Chondrocyte (in vitro differentiated cells): ENCODE results near the gene ITPRID1. TPM values are rescaled to one million over a fixed set of nuclear protein-coding genes. Genes with fewer than 3 reads are reported as not detected.

Experiments
- DNase-seq: peaks from one replicate; pipeline ENCODE4 v3.0.0; 2021; ENCODE audit warnings: mixed read lengths, low spot score
- H3K27ac Mint-ChIP-seq: one replicate; pipeline ENCODE4 v1.8.0; 2021; ENCODE audit warnings: mild to moderate bottlenecking, moderate library complexity, mixed read lengths; ENCODE audit not compliant: unreplicated experiment
- H3K27me3 Mint-ChIP-seq: 2 replicates; pipeline ENCODE4 v1.8.0; 2021; ENCODE audit warnings: low read depth, mixed read lengths
- H3K36me3 Mint-ChIP-seq: 2 replicates; pipeline ENCODE4 v1.8.0; 2021; ENCODE audit warnings: low read depth, mixed read lengths
- H3K4me1 Mint-ChIP-seq: 2 replicates; pipeline ENCODE4 v1.8.0; 2021; ENCODE audit warnings: low read depth, mild to moderate bottlenecking, mixed read lengths
- H3K4me3 Mint-ChIP-seq: one replicate; pipeline ENCODE4 v1.8.0; 2021; ENCODE audit warnings: mild to moderate bottlenecking, moderate library complexity, mixed read lengths; ENCODE audit not compliant: unreplicated experiment
- H3K9me3 Mint-ChIP-seq: 2 replicates; pipeline ENCODE4 v1.8.0; 2021; ENCODE audit warnings: low read depth, mixed read lengths
- total RNA-seq: library from RNA; stranded (reverse); gene quantifications from 3 replicates; pipeline ENCODE4 v1.2.1, GENCODE V29; 2021
- TF ChIP-seq, protein P1 (sequence below): fragments of 200-600 bp; sonication (generic); IDR thresholded peaks from 2 replicates; pipeline ENCODE4 v1.5.0; 2021; ENCODE audit warnings: antibody characterized with exemption, mild to moderate bottlenecking, moderate library complexity

Gene ITPRID1
- total RNA-seq, 1 donor from 2014 or later: not detected

DNA sequence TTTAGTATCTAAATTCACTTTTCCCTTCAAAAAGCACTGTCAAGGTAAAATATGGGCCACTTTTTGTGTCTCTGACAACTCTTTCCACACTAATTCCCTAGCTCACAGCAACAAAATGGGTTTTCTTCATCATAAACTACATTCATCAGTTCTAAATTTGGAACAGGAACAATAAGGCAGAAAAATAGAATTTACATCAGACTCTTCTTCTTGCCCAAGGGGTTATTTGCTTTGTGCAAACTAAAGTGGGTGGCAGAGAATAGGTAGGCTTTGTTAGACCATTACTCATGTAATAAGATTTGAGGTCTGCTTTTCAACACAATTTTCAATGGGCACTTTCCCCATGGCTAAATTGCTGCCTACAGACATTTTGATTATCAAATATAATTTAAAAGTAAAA is 155.6 kb downstream of the ITPRID1 start:
- H3K4me1 Mint-ChIP-seq: no peaks in the 10 kb centered on the region
- H3K9me3 Mint-ChIP-seq: peaks cover 3% of the 10 kb centered on the region
- no peak for DNase-seq
- peaks cover 13% of the 10 kb centered on the region for H3K27me3 Mint-ChIP-seq
- H3K27ac Mint-ChIP-seq: no peak overlapping the region
- H3K4me3 Mint-ChIP-seq: no peak overlapping the region
- TF ChIP-seq, protein P1, sequence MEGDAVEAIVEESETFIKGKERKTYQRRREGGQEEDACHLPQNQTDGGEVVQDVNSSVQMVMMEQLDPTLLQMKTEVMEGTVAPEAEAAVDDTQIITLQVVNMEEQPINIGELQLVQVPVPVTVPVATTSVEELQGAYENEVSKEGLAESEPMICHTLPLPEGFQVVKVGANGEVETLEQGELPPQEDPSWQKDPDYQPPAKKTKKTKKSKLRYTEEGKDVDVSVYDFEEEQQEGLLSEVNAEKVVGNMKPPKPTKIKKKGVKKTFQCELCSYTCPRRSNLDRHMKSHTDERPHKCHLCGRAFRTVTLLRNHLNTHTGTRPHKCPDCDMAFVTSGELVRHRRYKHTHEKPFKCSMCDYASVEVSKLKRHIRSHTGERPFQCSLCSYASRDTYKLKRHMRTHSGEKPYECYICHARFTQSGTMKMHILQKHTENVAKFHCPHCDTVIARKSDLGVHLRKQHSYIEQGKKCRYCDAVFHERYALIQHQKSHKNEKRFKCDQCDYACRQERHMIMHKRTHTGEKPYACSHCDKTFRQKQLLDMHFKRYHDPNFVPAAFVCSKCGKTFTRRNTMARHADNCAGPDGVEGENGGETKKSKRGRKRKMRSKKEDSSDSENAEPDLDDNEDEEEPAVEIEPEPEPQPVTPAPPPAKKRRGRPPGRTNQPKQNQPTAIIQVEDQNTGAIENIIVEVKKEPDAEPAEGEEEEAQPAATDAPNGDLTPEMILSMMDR: no peak
- H3K36me3 Mint-ChIP-seq: no peaks in the 10 kb centered on the region

DNA sequence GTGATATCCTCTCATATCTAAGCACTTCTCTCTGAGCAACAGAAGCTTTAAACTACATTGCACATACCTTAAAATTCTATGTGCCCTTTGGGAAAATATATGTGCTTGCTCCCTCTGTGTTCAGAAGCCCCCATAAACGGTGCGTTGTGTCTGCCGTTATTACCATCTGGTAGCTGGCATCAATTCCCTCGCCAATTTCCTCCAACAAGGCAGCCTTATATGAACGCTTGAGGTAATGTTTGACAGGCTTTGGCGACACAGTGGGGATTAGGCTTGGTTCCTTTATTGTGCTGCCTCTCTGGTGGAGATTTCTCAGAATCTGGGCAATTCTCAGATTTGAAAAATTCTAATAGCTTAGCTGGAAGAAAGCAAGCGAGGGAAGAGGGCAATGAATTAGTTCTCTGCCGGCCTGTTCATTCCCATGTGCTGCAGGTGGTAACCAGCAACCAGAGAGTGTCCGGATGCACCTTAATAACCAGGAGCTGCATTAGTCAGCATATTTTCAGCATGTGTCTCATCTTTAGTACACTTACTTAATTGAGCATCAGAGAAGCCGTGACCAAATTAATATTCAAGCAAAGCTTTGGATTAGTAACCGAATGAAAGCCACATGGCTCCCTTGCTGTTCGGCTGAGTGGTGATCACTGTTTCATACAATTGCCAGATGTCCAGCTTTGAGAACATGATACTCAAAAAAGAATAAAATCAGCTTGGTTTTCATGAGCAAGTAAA is 165.8 kb downstream of the ITPRID1 start:
- H3K4me1 Mint-ChIP-seq: no peaks in the 10 kb centered on the region
- H3K4me3 Mint-ChIP-seq: no peak overlapping the region
- H3K27me3 Mint-ChIP-seq: peaks cover 5% of the 10 kb centered on the region
- H3K27ac Mint-ChIP-seq: no peak overlapping the region
- no peaks in the 10 kb centered on the region for H3K9me3 Mint-ChIP-seq
- TF ChIP-seq, protein P1: no peak
- no peak for DNase-seq
- H3K36me3 Mint-ChIP-seq: no peaks in the 10 kb centered on the region

DNA sequence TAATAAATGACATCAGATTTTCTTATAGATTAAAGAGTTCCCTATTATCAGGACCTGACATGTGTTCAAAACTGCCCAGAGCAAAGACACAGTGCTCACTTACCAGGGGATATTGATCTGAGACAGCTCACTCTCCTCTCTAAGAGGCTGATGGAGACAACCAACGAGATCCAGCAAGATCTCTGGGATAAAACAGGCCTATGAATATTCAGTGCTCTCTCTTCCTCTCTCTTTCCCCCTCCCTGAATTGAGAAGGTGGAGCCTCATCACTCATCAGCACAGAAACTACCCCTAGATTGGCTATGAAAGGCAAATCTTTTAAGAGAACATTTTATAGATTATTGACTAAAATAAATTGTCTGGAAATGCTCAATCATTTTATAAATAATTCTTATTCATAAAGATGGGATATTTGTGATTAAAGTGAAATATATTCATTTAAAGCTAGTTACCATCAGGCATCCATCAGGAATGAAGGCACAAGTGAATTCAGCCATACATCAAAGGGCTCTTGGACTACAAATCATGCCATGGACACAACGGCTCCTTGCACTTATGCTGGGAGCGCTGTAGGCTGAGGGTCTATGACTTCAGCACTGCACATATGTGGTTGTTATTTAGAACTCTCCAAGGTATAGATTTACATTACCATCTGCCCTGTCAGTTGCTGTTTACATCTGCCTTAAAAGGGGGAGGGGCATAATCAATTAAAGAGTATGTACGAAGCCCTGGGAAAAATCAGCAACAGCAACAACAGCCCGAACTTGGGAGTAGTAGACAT is 169.7 kb downstream of the ITPRID1 start:
- Mint-ChIP-seq H3K36me3 (no peaks in the 10 kb centered on the region), H3K4me1 (no peaks in the 10 kb centered on the region)
- TF ChIP-seq, protein P1: no peak

DNA sequence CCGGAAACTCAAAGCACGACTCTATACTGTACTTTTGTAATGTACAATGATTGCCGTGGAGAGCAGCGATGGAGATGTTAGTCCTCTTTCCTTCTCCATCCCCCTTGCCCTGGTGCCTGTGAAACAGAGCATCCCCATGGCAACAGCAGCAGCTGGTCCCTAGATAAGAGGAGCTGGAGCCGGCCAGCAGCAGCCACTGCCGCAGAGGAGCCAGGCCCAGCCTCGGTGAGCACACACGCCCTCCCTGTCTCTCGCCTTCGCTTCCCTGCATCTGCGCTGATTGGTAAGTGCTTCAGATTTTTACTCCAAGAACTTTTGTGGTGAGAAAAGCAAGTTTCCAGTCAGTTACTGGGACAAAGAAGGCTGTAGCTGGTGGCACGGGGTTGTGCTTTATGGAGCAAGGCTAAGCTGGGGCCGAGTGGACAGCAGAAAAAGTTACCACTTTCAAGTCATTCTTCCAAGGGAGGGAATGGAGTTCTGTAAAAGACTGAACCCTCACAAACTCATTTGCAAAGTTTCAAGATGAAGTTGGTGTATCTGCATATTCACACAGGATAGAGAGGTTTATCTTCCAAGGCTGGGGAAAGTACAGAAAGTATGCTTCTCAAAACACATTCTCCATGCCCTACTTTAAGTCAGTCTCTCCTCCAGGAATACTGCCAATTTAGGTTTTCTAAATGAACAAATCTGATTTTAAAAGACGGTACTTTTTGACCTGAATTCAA is 173.3 kb downstream of the ITPRID1 start, which contains the start of gene PPP1R17:
Gene PPP1R17, plus strand, starts transcription at position 192 of the 725 bp plus-strand sequence. CDS start 5,227 bp downstream, outside the sequence.
- DNase-seq: no peak
- Mint-ChIP-seq H3K27me3 (peaks cover 14% of the 10 kb centered on the region), H3K27ac (no peak within 1 kb of the TSS), H3K4me3 (no peak within 1 kb of the TSS), H3K4me1 (no peaks in the 10 kb centered on the region), H3K9me3 (no peaks in the 10 kb centered on the region), H3K36me3 (no peaks in the 10 kb centered on the region)
- TF ChIP-seq, protein P1: no peak

More for the DNA sequence above, 169.7 kb downstream of the ITPRID1 start:
- no peak for DNase-seq
- H3K27me3 Mint-ChIP-seq: peaks cover 12% of the 10 kb centered on the region
- no peak overlapping the region for H3K27ac Mint-ChIP-seq
- H3K4me3 Mint-ChIP-seq: no peak overlapping the region
- H3K9me3 Mint-ChIP-seq: no peaks in the 10 kb centered on the region

DNA sequence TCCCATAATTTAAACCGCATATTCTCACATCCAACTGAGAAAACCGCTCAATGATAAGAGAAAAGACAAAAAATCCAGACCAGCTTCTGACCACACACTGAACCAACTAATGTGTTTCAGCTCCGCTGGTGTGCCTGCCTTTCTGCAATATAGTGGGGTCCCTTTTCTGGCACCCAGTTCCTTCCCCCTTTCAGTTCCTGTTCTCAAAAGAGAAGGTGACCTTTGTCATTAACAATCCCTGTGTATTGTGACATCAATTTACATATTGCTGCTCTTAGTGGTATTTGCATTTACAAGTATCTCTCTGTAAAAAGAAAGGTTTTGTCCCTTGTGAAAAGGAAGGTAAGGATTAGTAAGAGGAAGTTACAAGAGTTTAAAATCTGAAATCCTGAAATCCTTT is 174.5 kb downstream of the ITPRID1 start:
- Mint-ChIP-seq H3K36me3 (no peaks in the 10 kb centered on the region), H3K9me3 (no peaks in the 10 kb centered on the region), H3K4me3 (no peak overlapping the region), H3K27me3 (peaks cover 14% of the 10 kb centered on the region), H3K27ac (no peak overlapping the region), H3K4me1 (peaks cover 3% of the 10 kb centered on the region)
- TF ChIP-seq, protein P1: no peak
- no peak for DNase-seq
